ENCODE results near the gene PNMA8C. TPM values are rescaled to one million over a fixed set of nuclear protein-coding genes. Genes with fewer than 3 reads are reported as not detected.

PNMA8C gene
- total RNA-seq (2014; rRNA removed; shearing (Covaris generic)), result 0.04 TPM in 1 of 2 replicates, not detected in the other

DNA sequence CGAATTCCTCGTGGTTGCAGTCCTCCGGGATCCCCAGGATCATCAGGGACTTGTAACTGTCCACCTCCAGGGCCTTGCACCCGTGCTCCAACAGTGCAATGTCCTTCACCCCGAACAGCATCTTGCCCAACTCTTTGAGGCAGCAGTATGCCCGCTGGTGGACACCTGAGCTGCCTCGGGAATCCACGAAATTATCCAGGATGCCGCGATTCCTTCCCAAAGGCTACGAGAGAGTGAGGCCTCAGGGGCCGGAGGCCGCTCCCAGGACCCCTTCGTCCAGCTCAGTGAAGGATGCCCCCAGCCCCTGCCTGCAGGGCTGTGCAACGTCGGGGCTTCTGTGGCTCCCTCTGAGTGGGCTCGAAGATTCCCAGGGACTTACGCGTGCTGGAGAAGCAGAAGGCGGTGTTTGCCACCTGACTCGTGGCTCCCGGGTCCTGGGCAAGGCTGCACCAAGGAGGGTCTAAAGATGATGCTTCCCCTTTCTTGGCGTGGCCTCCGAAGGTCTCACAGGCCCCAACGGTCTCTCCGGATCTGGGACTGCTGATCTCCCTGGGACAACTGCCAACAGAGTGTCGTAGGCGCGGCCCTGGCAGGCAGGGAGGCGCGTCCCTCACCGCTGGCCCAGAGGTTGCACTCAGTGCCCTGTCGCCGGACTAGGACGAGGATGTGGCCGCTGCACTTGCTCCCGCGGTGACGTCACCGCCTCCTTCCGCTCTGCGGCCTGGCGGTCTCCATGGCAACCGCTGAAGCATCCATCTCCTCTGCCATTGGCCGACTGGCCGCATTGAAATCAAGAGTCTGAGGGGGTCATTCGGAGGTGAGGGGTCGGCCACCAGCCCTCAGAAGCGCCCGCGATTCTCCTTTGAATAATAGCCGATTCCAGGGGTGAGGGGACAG, at the start of gene PNMA8C:
Gene PNMA8C (minus strand): TSS at position 698 of the 897 bp plus-strand sequence. CDS start 577 bp downstream, at position 121.

GRCh38 chr19:46471116-46471733, 42.5 kb upstream of the PNMA8C start, which contains the start of gene PNMA8A:
Gene PNMA8A (minus strand): TSS chr19:46471563. CDS start chr19:46471035, 528 bp downstream.

DNA sequence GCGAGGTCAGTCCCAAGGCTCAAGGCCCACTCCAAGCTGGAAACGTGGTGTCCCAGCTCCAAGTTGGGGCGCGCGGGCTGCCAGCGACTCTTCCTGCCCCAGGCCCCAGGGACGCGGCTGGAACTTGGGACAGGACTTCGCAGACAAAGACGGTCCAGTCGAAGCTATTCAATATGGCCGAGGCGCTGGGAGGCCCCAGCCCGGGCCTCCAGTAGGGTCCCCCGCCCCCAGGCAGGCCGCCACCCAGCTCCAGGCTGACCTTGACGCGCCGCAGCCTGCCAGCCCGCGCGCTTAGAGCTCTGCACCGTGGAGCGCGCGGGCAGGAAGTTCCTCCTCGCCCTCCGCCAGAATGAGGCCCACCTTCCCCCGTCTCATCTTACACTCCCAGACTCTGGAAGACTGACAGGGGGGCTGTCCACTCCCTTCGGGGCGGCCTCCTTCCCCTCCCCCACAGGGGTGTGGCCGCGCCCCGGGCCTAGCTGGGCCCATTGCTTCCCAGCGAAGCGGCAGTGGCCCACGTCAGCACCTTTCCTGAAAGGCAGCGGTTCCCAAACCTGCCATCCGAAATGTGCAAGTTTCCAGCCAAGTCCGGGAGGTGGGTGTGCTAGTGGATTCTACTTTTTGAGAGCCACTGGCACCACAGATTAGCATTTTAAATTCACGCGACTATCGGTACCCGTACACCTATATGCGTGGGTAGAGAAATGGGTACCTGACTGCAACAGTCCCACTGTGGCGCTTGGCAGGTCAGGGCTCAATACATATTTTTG, 15.3 kb downstream of the PNMA8C start, which contains the start of gene CCDC8:
Gene CCDC8 (minus strand): TSS at position 303 of the 770 bp plus-strand sequence. CDS start 754 bp downstream, outside the sequence.

Other genes with a start within 250 kb of the PNMA8C start
- gene IGFL1, start 199.2 kb downstream of the PNMA8C start, total RNA-seq (2014; rRNA removed; shearing (Covaris generic)), result not detected in 2 replicates
- not detected in 2 replicates for gene HIF3A, start 131.9 kb downstream of the PNMA8C start, total RNA-seq (2014; rRNA removed; shearing (Covaris generic))
- gene PPP5C, start 81.8 kb downstream of the PNMA8C start, total RNA-seq (2014; rRNA removed; shearing (Covaris generic)), result 102 and 109 TPM in 2 replicates
- gene CCDC8, start 15.4 kb downstream of the PNMA8C start, total RNA-seq (2014; rRNA removed; shearing (Covaris generic)), result not detected in 2 replicates
- gene PNMA8A, start 42.6 kb upstream of the PNMA8C start, total RNA-seq (2014; rRNA removed; shearing (Covaris generic)), result 27.8 and 32.1 TPM in 2 replicates
- 0.04 TPM in 1 of 2 replicates, not detected in the other for gene PNMA8B, start 66.9 kb upstream of the PNMA8C start, total RNA-seq (2014; rRNA removed; shearing (Covaris generic))
- gene CALM3, start 172.4 kb upstream of the PNMA8C start, total RNA-seq (2014; rRNA removed; shearing (Covaris generic)), result 104 and 125 TPM in 2 replicates
- 0.32 TPM in 1 of 2 replicates, not detected in the other for gene PTGIR, start 196.2 kb upstream of the PNMA8C start, total RNA-seq (2014; rRNA removed; shearing (Covaris generic))
- not detected in 2 replicates for gene GNG8, start 207.3 kb upstream of the PNMA8C start, total RNA-seq (2014; rRNA removed; shearing (Covaris generic))
- 0.24 and 0.45 TPM in 2 replicates for gene DACT3, start 232.2 kb upstream of the PNMA8C start, total RNA-seq (2014; rRNA removed; shearing (Covaris generic))

Data from A375 (cell line).